Kidney epithelial cell (primary cell): Measurements from ENCODE around the gene GNAZ. TPM values are rescaled to one million over a fixed set of nuclear protein-coding genes. Genes with fewer than 3 reads are reported as not detected.

Experiments used
- DNase-seq: peaks from one replicate; pipeline ENCODE4 v3.0.0-alpha.2; 2010; ENCODE audit warnings: low read depth
- H3K27me3 ChIP-seq: 2 replicates; pipeline ENCODE4 v1.6.0; 2011; ENCODE audit warnings: low read length; ENCODE audit not compliant: control insufficient read depth, insufficient read depth
- H3K36me3 ChIP-seq: 2 replicates; pipeline ENCODE4 v1.5.1; 2011; ENCODE audit warnings: low read length; ENCODE audit not compliant: control insufficient read depth, insufficient read depth
- H3K4me3 ChIP-seq: 2 replicates; pipeline ENCODE4 v1.5.1; 2011; ENCODE audit warnings: low read depth, mild to moderate bottlenecking, control low read depth, low read length
- CTCF ChIP-seq: IDR thresholded peaks from 2 replicates; pipeline ENCODE4 v1.5.1; 2011; ENCODE audit warnings: mild to moderate bottlenecking, moderate library complexity, low read length, control low read depth, inconsistent platforms; ENCODE audit not compliant: insufficient read depth, poor library complexity, severe bottlenecking
- total RNA-seq: library from RNA; depleted of rRNA; stranded (reverse); fragments of >200 nt; gene quantifications from 2 replicates; pipeline ENCODE4 v1.2.3, GENCODE V29; 2015

The GNAZ gene
- total RNA-seq, 1 donor from 2014 or later: 9.2 TPM

DNA sequence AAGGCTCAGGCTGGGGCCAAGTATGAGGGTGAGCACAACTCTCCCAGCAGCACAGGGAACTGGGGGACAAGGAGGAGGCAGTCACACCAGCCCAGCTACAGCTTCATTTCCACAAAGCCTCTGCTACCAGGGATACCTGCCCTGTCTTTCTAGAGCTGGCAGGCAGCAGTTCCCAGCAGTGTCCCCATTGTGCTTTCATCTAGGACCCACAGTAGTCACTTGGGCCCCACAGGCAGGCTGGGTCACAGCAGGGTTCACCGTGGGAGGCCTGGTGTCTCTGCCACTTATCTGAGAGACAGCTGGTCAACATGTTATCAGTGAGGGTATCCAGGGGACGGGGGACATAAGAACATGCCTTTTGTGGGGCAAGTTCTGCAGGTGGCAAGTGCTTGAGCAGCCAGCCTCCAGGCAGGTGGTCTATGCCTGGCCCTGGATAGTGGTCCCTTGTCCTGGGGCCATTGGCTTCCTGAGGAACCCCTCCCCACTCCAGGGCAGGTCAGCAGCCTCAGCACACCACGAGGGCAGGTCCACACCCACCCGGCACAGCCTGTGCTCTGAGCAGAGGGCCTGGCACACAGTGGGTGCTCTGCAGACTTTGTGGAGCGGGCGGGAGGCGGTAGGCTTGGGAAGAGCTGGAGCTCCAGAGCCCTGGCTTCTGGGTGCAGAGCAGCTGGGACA, 29.9 kb downstream of the GNAZ start:
- Histone ChIP-seq H3K27me3 (no peaks in the 10 kb centered on the region), H3K36me3 (no peaks in the 10 kb centered on the region), H3K4me3 (no peak overlapping the region)
- DNase-seq: no peak
- no peak for TF ChIP-seq CTCF

GRCh38 chr22:23101524-23101923, 31.2 kb downstream of the GNAZ start:
- no peaks in the 10 kb centered on the region for H3K36me3 ChIP-seq
- no peak for TF ChIP-seq CTCF
- no peak overlapping the region for H3K4me3 ChIP-seq
- no peaks in the 10 kb centered on the region for H3K27me3 ChIP-seq
- DNase-seq: no peak

GRCh38 chr22:23102002-23102655, 31.8 kb downstream of the GNAZ start:
- H3K27me3 ChIP-seq: no peaks in the 10 kb centered on the region
- no peak overlapping the region for H3K4me3 ChIP-seq
- DNase-seq: no peak
- H3K36me3 ChIP-seq: no peaks in the 10 kb centered on the region
- TF ChIP-seq CTCF: no peak

DNA sequence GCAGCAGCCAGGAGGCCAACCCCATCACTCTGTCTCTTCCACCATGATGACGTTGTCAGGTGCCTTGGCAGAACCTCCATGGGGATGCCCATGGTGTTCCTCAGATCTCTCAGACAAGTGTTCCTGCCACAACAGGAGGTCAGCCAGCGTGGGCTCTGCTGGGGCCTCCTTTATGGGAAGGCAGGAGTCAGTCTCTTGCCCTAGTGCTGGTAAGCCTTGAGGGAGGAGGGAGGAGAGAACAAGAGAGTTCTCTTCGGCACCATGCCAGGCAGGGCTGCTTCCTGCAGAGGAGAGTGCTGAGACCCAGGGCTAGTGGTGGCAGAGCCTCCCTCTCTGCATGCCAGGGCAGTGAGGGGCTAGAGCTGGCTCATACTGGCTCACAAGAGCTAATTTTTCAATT, 32.5 kb downstream of the GNAZ start:
- H3K4me3 ChIP-seq: no peak overlapping the region
- DNase-seq: no peak
- TF ChIP-seq CTCF: no peak
- no peaks in the 10 kb centered on the region for H3K36me3 ChIP-seq
- H3K27me3 ChIP-seq: no peaks in the 10 kb centered on the region

- Histone ChIP-seq H3K36me3 (no peaks in the 10 kb centered on the region), H3K4me3 (no peak overlapping the region), H3K27me3 (no peaks in the 10 kb centered on the region)
- DNase-seq: no peak
- TF ChIP-seq CTCF: no peak
Observed at GRCh38 chr22:23103199-23103954, 33.1 kb downstream of the GNAZ start.
